Activated CD4-positive, alpha-beta memory T cell treated with anti-CD3 and anti-CD28 coated beads for 36 hours (primary cell): ENCODE measurements around the gene CZIB. TPM values are rescaled to one million over a fixed set of nuclear protein-coding genes. Genes with fewer than 3 reads are reported as not detected.
A peak's percentile ranks its signal among the peaks of the same experiment; 100 is the strongest.

Experiments used
- CTCF ChIA-PET: fragments of 350-600 bp; sonication (Branson Sonifier 250); formaldehyde crosslinking; loops from one replicate; lab custom pipeline; 2021; ENCODE audit warnings: antibody characterized with exemption, inconsistent platforms; lab: Charles Lee
- POLR2A ChIA-PET: fragments of 350-600 bp; sonication (Branson Sonifier 250); formaldehyde crosslinking; loops from one replicate; lab custom pipeline; 2021; ENCODE audit warnings: antibody characterized with exemption; lab: Charles Lee
- DNase-seq: peaks from one replicate; pipeline ENCODE4 v3.0.0-alpha.2; 2020
- H3K27ac Mint-ChIP-seq: one replicate; pipeline ENCODE4 v1.8.0; 2021; ENCODE audit warnings: mixed read lengths
- H3K27me3 Mint-ChIP-seq: one replicate; pipeline ENCODE4 v1.8.0; 2021; ENCODE audit warnings: mixed read lengths
- H3K36me3 Mint-ChIP-seq: one replicate; pipeline ENCODE4 v1.8.0; 2021; ENCODE audit warnings: mixed read lengths
- H3K4me1 Mint-ChIP-seq: one replicate; pipeline ENCODE4 v1.8.0; 2021; ENCODE audit warnings: low read depth, mixed read lengths
- H3K4me3 Mint-ChIP-seq: one replicate; pipeline ENCODE4 v1.8.0; 2021; ENCODE audit warnings: mild to moderate bottlenecking, mixed read lengths
- H3K9me3 Mint-ChIP-seq: one replicate; pipeline ENCODE4 v1.8.0; 2021; ENCODE audit warnings: mixed read lengths
- intact Hi-C: fragments of 100-400 bp; cut with micrococcal nuclease; formaldehyde crosslinking; loops from one replicate; pipeline ENCODE4 v1.15.1; 2023
- total RNA-seq, 2 experiments: library from RNA; stranded (reverse); gene quantifications; one replicate each; pipeline ENCODE4 v1.2.3, GENCODE V29; 2021

Gene CZIB
- 10 to 100 TPM; 34.0 to 37.4 TPM for total RNA-seq

DNA sequence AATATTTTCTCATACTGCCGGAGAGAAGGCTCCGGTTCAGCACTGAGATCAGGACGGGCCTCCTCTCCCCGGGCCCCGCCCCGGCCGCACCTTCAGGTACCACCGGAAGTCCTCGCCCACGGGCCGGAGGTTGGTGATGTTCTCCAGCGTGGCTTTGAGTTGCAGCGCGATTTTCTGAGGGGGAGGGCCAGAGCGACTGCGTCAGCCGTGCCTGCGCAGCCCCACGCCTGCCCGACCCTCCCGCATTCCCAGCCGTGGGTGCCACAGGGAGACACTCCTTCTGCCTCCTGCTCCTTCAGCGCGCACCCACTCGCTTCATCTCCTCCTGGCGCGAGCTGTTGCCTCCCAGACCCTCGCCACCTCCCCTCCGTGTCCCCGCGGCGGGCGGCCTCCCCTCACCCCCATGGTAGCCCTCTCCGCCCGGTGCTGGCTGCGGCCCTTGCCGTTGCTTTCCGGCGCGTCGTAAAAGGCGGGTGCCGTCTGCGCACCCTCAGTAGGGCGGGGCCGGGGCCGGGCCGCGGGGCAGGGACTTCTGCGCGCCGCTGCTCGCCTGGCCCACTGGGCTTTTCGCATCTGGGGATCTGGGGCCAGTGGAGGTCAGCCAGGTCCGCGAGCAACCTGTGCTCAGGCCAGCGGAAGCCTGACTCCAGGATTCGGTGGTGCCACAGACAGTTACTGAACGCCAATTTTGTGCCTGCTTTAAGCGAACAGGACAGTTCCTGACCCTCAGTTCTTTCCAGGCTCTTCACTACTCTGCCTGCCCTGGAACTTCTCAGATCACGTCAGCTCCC, at the start of gene CZIB:
CZIB (minus strand) TSS at position 464 of the 791 bp plus-strand sequence; CDS start at position 405, 59 bp downstream.
- ChIA-PET CTCF (interaction anchor here (1.2 kb wide), 1 partner anchor 37 kb away, joined by 3 read pairs; no protein-coding TSS in a partner anchor), POLR2A (interaction anchor here (1.2 to 1.5 kb wide), 4 partner anchors 17 to 24 kb away, joined by 3 to 5 read pairs (median 3); no protein-coding TSS in a partner anchor)
- H3K4me3 Mint-ChIP-seq, result peak within 1 kb of the TSS; percentile 89
- H3K27me3 Mint-ChIP-seq, result no peaks in the 10 kb centered on the region
- H3K9me3 Mint-ChIP-seq, result no peaks in the 10 kb centered on the region
- H3K36me3 Mint-ChIP-seq, result peaks cover 9% of the 10 kb centered on the region
- H3K4me1 Mint-ChIP-seq, result peaks cover 21% of the 10 kb centered on the region
- peak; percentile 97 for DNase-seq
- intact Hi-C loops, result loop anchor here (1.0 to 2.0 kb wide), 4 partner anchors 18 to 854 kb away; partner anchors contain the start of genes CC2D1B, CPT2 and MAGOH
- H3K27ac Mint-ChIP-seq, result peak within 1 kb of the TSS; percentile 95

DNA sequence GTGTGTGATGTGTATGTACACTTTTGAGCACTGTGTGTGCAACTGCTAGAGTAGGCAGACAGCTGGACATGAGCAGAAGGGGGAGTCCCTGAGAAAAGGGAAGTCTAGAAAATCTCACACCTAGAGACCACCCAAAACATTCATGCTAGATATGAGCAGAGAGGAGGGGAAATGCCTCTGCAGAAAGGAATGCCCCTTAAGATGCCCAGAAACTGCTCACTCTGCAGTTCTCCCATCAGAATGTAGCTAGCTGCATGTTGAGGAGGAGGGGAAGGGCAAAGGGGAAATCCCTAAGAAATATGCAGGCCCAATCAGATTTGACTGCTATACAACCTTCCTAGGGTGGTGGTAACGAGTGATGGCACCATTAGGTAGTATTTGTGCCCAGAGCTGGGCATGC, 49.7 kb upstream of the CZIB start:
- ChIA-PET POLR2A (no interaction called here), CTCF (interaction anchor here (1.2 kb wide), 1 partner anchor 8 kb away, joined by 4 read pairs; no protein-coding TSS in a partner anchor)
- no peak for DNase-seq
- intact Hi-C loops, result no loop called here
- H3K4me1 Mint-ChIP-seq, result no peaks in the 10 kb centered on the region
- H3K27me3 Mint-ChIP-seq, result no peaks in the 10 kb centered on the region
- H3K27ac Mint-ChIP-seq, result no peak overlapping the region
- H3K36me3 Mint-ChIP-seq, result peaks cover 45% of the 10 kb centered on the region
- no peak overlapping the region for H3K4me3 Mint-ChIP-seq
- no peaks in the 10 kb centered on the region for H3K9me3 Mint-ChIP-seq

DNA sequence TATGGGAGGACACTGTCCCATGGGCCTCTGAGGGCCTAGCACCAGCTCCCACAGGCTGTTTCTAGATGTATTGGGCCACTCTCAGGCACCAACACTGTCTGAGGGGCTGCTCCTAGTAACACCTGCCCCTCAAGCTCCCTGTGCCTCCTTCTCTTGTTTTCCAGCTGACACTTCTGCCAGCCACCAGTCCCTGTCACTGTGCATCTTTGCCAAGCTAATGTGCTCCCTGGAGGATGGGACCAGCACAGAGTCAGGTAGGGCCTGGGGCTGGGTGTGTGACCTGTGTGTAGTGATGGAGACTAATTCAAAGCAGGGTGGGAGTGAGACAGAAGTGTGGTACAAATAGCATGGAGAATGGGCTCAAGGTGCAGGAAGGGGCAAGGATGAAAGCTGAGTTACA, 47.3 kb upstream of the CZIB start:
- POLR2A ChIA-PET, result interaction anchor here (0.9 kb wide), 1 partner anchor 155 kb away, joined by 4 read pairs; no protein-coding TSS in a partner anchor
- intact Hi-C loops, result no loop called here
- Mint-ChIP-seq H3K36me3 (peaks cover 49% of the 10 kb centered on the region), H3K4me3 (no peak overlapping the region), H3K9me3 (no peaks in the 10 kb centered on the region), H3K4me1 (no peaks in the 10 kb centered on the region), H3K27ac (no peak overlapping the region), H3K27me3 (no peaks in the 10 kb centered on the region)
- CTCF ChIA-PET, result interaction anchor here (0.9 to 1.6 kb wide), 3 partner anchors 10 to 126 kb away, joined by 3 to 7 read pairs (median 4); no protein-coding TSS in a partner anchor
- DNase-seq, result no peak

DNA sequence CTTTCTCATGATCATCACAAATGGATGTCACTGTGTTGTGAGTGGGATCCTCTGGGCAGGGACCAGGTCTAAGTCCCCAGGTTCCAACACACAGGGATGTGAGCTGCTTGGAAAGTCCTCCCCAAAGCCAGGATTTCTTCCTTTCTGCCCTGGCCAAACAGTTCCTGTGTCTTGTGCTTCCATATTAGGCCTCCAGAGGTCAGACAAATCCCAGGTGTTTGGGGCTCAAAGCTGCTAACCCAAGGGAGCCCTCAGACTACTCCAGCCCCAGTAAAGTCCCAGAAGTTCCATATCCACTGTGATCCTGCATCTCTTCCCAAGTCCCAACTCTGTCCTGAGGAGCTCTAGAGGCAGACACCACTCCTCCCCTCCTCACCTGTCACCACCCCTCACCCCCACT, 45.6 kb upstream of the CZIB start:
- Mint-ChIP-seq H3K27ac (no peak overlapping the region), H3K9me3 (no peaks in the 10 kb centered on the region), H3K36me3 (peaks cover 48% of the 10 kb centered on the region), H3K4me1 (no peaks in the 10 kb centered on the region), H3K27me3 (no peaks in the 10 kb centered on the region), H3K4me3 (no peak overlapping the region)
- intact Hi-C loops, result no loop called here
- no peak for DNase-seq
- CTCF ChIA-PET, result interaction anchor here (2.5 kb wide), 1 partner anchor 128 kb away, joined by 8 read pairs; no protein-coding TSS in a partner anchor
- POLR2A ChIA-PET, result no interaction called here

DNA sequence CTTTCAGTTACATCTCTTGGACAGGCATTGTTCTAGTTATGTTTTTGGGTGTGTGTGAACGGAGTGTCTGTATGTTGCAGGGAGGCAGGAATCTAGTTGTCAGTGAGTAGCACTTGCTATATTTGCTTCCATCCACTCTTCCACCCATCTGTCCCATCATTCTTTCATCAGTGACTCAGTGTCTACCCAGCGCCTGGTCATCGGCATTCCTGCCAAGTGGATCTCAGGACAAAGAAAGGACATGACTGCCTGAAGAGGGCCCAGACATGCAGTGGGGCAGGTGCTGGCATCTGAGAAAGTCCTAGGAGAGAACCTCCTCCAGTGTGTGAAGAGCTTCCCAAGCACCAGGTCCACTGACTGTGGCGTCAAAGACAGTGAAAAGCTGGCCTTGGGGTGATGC, 45.1 kb upstream of the CZIB start:
- ChIA-PET POLR2A (no interaction called here), CTCF (interaction anchor here (2.5 kb wide), 1 partner anchor 128 kb away, joined by 8 read pairs; no protein-coding TSS in a partner anchor)
- Mint-ChIP-seq H3K4me3 (no peak overlapping the region), H3K27ac (no peak overlapping the region), H3K27me3 (no peaks in the 10 kb centered on the region), H3K9me3 (no peaks in the 10 kb centered on the region), H3K36me3 (peaks cover 48% of the 10 kb centered on the region), H3K4me1 (no peaks in the 10 kb centered on the region)
- no peak for DNase-seq
- intact Hi-C loops, result no loop called here

DNA sequence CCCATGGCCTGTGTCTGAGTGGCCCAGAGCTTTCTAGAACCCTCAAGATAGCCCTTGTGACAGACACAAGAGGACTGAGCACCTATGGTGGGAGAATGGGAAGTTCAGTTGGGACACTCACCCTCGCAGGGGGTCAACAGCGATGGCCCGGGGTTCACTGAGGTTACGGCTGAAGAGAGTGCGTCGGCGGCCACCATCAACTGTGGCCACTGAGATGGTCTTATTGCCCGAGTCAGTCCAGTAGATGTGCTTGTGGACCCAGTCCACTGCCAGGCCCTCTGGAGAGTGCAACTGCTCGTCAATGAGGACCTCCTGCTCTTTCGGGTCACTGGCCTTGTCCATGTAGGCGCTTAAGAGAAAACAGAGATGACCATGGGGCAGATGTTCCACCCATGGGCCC, 43.6 kb upstream of the CZIB start:
- Mint-ChIP-seq H3K27me3 (no peaks in the 10 kb centered on the region), H3K4me3 (no peak overlapping the region), H3K27ac (no peak overlapping the region), H3K36me3 (peaks cover 57% of the 10 kb centered on the region), H3K4me1 (no peaks in the 10 kb centered on the region), H3K9me3 (no peaks in the 10 kb centered on the region)
- no peak for DNase-seq
- intact Hi-C loops, result no loop called here
- ChIA-PET POLR2A (no interaction called here), CTCF (interaction anchor here (1.7 kb wide), 1 partner anchor 14 kb away, joined by 4 read pairs; no protein-coding TSS in a partner anchor)

DNA sequence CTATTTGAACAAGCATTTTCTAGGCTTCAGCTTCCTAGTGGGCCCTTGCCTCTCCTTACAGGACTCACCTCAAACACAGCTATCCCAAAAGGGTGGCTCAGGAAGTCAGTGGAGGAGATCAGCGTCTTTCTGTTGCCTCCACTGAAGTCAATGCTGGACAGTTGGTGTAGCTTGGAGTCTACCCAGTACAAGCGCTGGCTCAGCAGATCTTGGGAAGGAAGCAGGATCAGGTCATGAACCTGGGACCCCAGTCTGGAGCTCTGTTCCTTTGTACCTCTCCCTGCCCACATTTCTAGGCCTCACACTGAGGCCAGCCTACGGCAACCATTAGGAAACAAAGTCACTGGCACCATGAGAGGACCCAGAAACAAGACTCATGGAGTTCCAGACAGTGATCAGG, 41.6 kb upstream of the CZIB start:
- POLR2A ChIA-PET, result no interaction called here
- CTCF ChIA-PET, result interaction anchor here (1.2 to 1.7 kb wide), 3 partner anchors 13 to 17 kb away, joined by 3 to 4 read pairs (median 3); no protein-coding TSS in a partner anchor

DNA sequence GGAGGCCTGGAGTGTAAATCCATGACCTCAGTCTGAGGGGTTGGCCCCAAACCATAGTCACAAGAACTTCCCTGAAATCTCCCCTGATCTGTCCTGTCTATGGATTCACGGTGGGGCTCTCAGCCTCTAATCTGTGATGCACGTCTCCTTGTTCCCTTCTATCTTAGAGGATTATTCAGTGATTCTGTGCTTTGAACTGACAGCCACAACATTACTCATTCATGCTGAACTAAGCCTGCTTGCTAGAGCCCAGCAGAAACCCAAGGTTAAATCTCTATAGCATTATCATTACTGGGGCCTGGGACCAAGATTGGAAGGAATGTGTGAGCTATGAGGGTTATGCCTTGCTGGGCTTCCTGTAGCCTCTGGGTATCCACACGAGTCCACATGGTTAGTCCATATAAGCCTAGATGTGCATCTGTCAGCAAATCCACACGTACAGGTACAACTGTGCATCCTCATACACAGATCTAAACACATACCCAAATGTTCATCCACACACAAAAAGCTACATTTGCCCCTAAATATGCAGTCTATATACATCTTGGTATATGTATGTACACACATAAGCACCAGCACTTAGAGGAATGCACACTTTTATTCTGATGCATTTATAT, 40.3 kb upstream of the CZIB start:
- DNase-seq, result no peak
- Mint-ChIP-seq H3K27ac (no peak overlapping the region), H3K9me3 (no peaks in the 10 kb centered on the region), H3K36me3 (peaks cover 57% of the 10 kb centered on the region), H3K4me1 (no peaks in the 10 kb centered on the region), H3K4me3 (no peak overlapping the region), H3K27me3 (no peaks in the 10 kb centered on the region)
- POLR2A ChIA-PET, result no interaction called here
- intact Hi-C loops, result no loop called here
- CTCF ChIA-PET, result interaction anchor here (1.4 to 1.7 kb wide), 2 partner anchors 12 to 17 kb away, joined by 3 to 4 read pairs; no protein-coding TSS in a partner anchor

More for the DNA sequence above, 41.6 kb upstream of the CZIB start:
- intact Hi-C loops, result no loop called here
- Mint-ChIP-seq H3K9me3 (no peaks in the 10 kb centered on the region), H3K27me3 (no peaks in the 10 kb centered on the region), H3K4me3 (no peak overlapping the region), H3K4me1 (no peaks in the 10 kb centered on the region), H3K27ac (no peak overlapping the region), H3K36me3 (peaks cover 56% of the 10 kb centered on the region)
- DNase-seq, result no peak

DNA sequence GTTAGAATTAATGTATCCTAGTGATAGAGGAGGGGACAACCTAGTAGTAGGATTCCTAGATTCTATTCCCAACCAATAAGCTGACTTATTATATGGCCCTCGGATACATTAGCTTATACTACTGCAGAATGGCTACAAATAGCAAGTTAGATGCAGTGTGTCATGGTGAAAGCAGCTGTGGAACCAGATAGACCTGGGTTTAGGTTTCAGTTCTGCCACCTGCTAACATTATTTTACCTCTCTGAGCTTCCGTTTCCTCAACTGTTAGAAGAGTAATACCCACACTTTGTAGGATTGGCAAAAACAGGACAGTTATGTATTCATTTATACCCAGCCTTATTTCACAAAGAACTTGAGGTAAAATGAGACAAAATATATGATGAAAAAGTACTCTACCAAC, 39.5 kb upstream of the CZIB start:
- Mint-ChIP-seq H3K4me1 (no peaks in the 10 kb centered on the region), H3K27me3 (no peaks in the 10 kb centered on the region), H3K36me3 (peaks cover 55% of the 10 kb centered on the region), H3K27ac (no peak overlapping the region), H3K4me3 (no peak overlapping the region), H3K9me3 (no peaks in the 10 kb centered on the region)
- ChIA-PET CTCF (no interaction called here), POLR2A (no interaction called here)
- DNase-seq, result no peak
- intact Hi-C loops, result no loop called here

DNA sequence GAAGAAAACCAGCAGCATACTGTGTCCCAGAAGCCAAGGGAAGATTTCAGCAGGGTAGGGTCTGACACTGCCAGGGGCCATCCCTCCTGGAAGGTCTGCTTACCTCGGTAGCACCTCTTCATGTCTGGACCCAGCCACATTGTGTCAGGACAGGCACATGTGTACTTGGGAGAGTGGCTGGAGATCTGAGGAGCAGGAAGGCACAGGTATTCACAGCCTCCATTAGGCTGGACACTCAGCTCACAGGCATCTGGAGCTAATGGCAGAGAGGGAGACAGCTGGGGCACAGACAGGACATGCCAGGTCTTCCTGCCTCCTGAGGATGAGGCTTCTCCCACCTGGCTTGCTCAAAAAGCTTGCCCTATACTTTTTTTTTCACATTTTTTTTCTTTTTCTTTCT, 37.8 kb upstream of the CZIB start:
- POLR2A ChIA-PET, result no interaction called here
- H3K4me1 Mint-ChIP-seq, result no peaks in the 10 kb centered on the region
- H3K9me3 Mint-ChIP-seq, result no peaks in the 10 kb centered on the region
- CTCF ChIA-PET, result interaction anchor here (1.1 kb wide), 1 partner anchor 135 kb away, joined by 3 read pairs; no protein-coding TSS in a partner anchor
- peaks cover 48% of the 10 kb centered on the region for H3K36me3 Mint-ChIP-seq
- DNase-seq, result no peak
- intact Hi-C loops, result no loop called here
- H3K27me3 Mint-ChIP-seq, result no peaks in the 10 kb centered on the region
- H3K4me3 Mint-ChIP-seq, result no peak overlapping the region
- no peak overlapping the region for H3K27ac Mint-ChIP-seq

DNA sequence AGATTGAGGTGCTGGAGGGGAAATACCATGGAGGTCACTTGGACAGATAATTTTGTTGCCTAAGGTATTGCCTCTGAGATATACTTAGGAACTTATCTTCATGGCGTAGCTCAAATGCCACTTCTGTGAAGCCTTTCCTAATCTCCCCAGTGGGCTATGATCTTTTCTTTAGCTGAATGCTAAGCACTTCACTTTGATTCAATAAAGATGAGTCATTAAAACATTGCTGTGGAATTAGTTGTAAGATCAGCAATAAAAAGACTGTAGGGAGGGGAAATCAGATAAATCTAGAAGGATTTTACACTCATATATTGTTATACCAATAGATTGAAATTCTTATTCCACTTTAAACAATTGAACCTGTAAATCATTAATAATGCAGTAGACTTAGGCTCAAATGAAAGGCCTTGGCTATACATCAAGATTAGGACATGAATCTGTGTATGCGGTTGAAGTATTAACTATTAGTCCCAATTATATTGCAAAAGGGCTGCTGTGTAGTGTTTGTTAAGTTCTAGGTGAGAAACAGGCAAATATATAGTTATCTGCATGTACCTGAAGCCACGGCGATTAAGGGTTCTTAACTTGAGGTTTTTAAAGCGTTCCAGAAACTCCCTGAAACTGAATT, 37.1 kb upstream of the CZIB start:
- H3K36me3 Mint-ChIP-seq, result peaks cover 47% of the 10 kb centered on the region
- no peak overlapping the region for H3K4me3 Mint-ChIP-seq
- no peak overlapping the region for H3K27ac Mint-ChIP-seq
- intact Hi-C loops, result no loop called here
- no peaks in the 10 kb centered on the region for H3K27me3 Mint-ChIP-seq
- POLR2A ChIA-PET, result no interaction called here
- H3K9me3 Mint-ChIP-seq, result no peaks in the 10 kb centered on the region
- DNase-seq, result no peak
- CTCF ChIA-PET, result no interaction called here
- H3K4me1 Mint-ChIP-seq, result no peaks in the 10 kb centered on the region
